IMR-90 (cell line): ENCODE measurements around the gene RFT1. TPM values are rescaled to one million over a fixed set of nuclear protein-coding genes. Genes with fewer than 3 reads are reported as not detected.

ENCODE experiments used
- ATAC-seq: fragments of 200-7000 bp; cut with Tn5 transposase; 2 replicates; pipeline ENCODE4 v1.9.1; 2020; ENCODE audit warnings: low read depth, mild to moderate bottlenecking, moderate library complexity
- BruUV-seq: library from RNA; stranded (reverse); fragments of 400-500 nt; replicated peaks from 2 replicates; lab custom pipeline; 2021; lab: Mats Ljungman, UMichigan
- CTCF ChIA-PET: fragments of 300-600 bp; formaldehyde crosslinking; extraction: SDS; loops from one replicate; lab custom pipeline; 2021; ENCODE audit warnings: antibody characterized with exemption; lab: Yijun Ruan, JAX
- POLR2A ChIA-PET: fragments of 300-600 bp; sonication (Branson Sonifier 250); formaldehyde crosslinking; loops from one replicate; lab custom pipeline; 2022; ENCODE audit warnings: antibody characterized with exemption; ENCODE audit not compliant: unreplicated experiment; lab: Charles Lee
- DNase-seq: peaks from one replicate; pipeline ENCODE4 v3.0.0; 2013
- H2AFZ ChIP-seq: replicated peaks from 2 replicates; pipeline ENCODE3; 2013; ENCODE audit warnings: low read length, mild to moderate bottlenecking; ENCODE audit not compliant: poor library complexity
- H2AK5ac ChIP-seq: 2 replicates; pipeline ENCODE4 v1.6.1; 2013; ENCODE audit warnings: low read depth, low read length, inconsistent platforms
- H2AK9ac ChIP-seq: replicated peaks from 2 replicates; pipeline ENCODE3; 2013; ENCODE audit warnings: mild to moderate bottlenecking, low read depth, low read length, moderate library complexity; ENCODE audit not compliant: poor library complexity
- H2BK120ac ChIP-seq: 2 replicates; pipeline ENCODE4 v1.6.1; 2013; ENCODE audit warnings: low read depth, low read length, inconsistent platforms
- H2BK15ac ChIP-seq: 3 replicates; pipeline ENCODE4 v1.6.1; 2013; ENCODE audit warnings: low read depth, low read length, inconsistent platforms
- H2BK20ac ChIP-seq: 2 replicates; pipeline ENCODE4 v1.6.1; 2013; ENCODE audit warnings: low read depth, mild to moderate bottlenecking, inconsistent platforms, low read length, moderate library complexity
- H2BK5ac ChIP-seq: 2 replicates; pipeline ENCODE4 v1.6.1; 2013; ENCODE audit warnings: mild to moderate bottlenecking, low read depth, low read length, inconsistent platforms; ENCODE audit not compliant: poor library complexity, severe bottlenecking
- H3K14ac ChIP-seq: replicated peaks from 2 replicates; pipeline ENCODE4 v1.6.1; 2013; ENCODE audit warnings: low read depth, low read length, inconsistent platforms
- H3K18ac ChIP-seq: 2 replicates; pipeline ENCODE4 v1.6.1; 2013; ENCODE audit warnings: low read depth, low read length, control low read depth
- H3K23ac ChIP-seq: 2 replicates; pipeline ENCODE4 v1.6.1; 2013; ENCODE audit warnings: low read depth, low read length, inconsistent platforms
- H3K27ac ChIP-seq: 2 replicates; pipeline ENCODE4 v1.5.1; 2013; ENCODE audit warnings: mild to moderate bottlenecking, control low read depth, low read length; ENCODE audit not compliant: insufficient read depth
- H3K27me3 ChIP-seq: 2 replicates; pipeline ENCODE4 v1.6.1; 2013; ENCODE audit warnings: low read length; ENCODE audit not compliant: control insufficient read depth, insufficient read depth
- H3K36me3 ChIP-seq: 2 replicates; pipeline ENCODE4 v1.6.1; 2013; ENCODE audit warnings: low read length, mixed read lengths; ENCODE audit not compliant: control insufficient read depth, insufficient read depth
- H3K4ac ChIP-seq: 2 replicates; pipeline ENCODE4 v1.6.1; 2013; ENCODE audit warnings: low read depth, low read length, inconsistent platforms
- H3K4me1 ChIP-seq: 2 replicates; pipeline ENCODE4 v1.6.1; 2013; ENCODE audit warnings: low read length, mixed read lengths; ENCODE audit not compliant: control insufficient read depth, insufficient read depth
- H3K4me2 ChIP-seq: 2 replicates; pipeline ENCODE4 v1.6.1; 2013; ENCODE audit warnings: low read depth, mild to moderate bottlenecking, control low read depth, low read length, moderate library complexity
- H3K4me3 ChIP-seq: 2 replicates; pipeline ENCODE4 v1.5.1; 2013; ENCODE audit warnings: low read depth, mild to moderate bottlenecking, control low read depth, low read length, moderate library complexity; ENCODE audit not compliant: insufficient read depth
- H3K56ac ChIP-seq: 2 replicates; pipeline ENCODE4 v1.6.1; 2013; ENCODE audit warnings: low read length, inconsistent platforms; ENCODE audit not compliant: insufficient read depth; ENCODE audit errors: extremely low read depth
- H3K79me1 ChIP-seq, 2 experiments: 2 replicates each; pipeline ENCODE4 v1.6.1; 2013; ENCODE audit warnings: low read length in 2 of 2, inconsistent platforms in 1 of 2, low read depth in 1 of 2
- H3K9ac ChIP-seq: 2 replicates; pipeline ENCODE4 v1.6.1; 2013; ENCODE audit warnings: low read depth, low read length, control low read depth
- H3K9me1 ChIP-seq: 2 replicates; pipeline ENCODE4 v1.6.1; 2013; ENCODE audit warnings: low read length, inconsistent platforms; ENCODE audit not compliant: insufficient read depth
- H3K9me3 ChIP-seq: 2 replicates; pipeline ENCODE4 v1.6.1; 2013; ENCODE audit warnings: low read length; ENCODE audit not compliant: control insufficient read depth, insufficient read depth
- H4K20me1 ChIP-seq: 2 replicates; pipeline ENCODE4 v1.6.1; 2013; ENCODE audit warnings: low read length, inconsistent platforms; ENCODE audit not compliant: insufficient read depth
- H4K5ac ChIP-seq: 2 replicates; pipeline ENCODE4 v1.6.1; 2013; ENCODE audit warnings: mild to moderate bottlenecking, low read depth, low read length, control low read depth
- H4K8ac ChIP-seq, 2 experiments: 2 replicates each; pipeline ENCODE4 v1.6.1; 2013; ENCODE audit warnings: low read depth in 2 of 2, low read length in 2 of 2, control low read depth in 1 of 2, inconsistent platforms in 1 of 2
- H4K91ac ChIP-seq: 2 replicates; pipeline ENCODE4 v1.6.1; 2013; ENCODE audit warnings: low read depth, low read length, inconsistent platforms; ENCODE audit not compliant: insufficient read depth
- BHLHE40 ChIP-seq: fragments of 150-350 bp; IDR thresholded peaks from 2 replicates; pipeline ENCODE4 v1.6.1; 2016; ENCODE audit warnings: mild to moderate bottlenecking, low read depth, low read length
- CEBPB ChIP-seq: IDR thresholded peaks from 2 replicates; pipeline ENCODE4 v1.6.1; 2012; ENCODE audit warnings: low read depth, low read length, improper control_type of control experiment
- CHD1 ChIP-seq: IDR thresholded peaks from 2 replicates; pipeline ENCODE4 v1.6.1; 2012; ENCODE audit warnings: low read depth, low read length, improper control_type of control experiment
- CTCF ChIP-seq: conservative IDR thresholded peaks from 2 replicates; pipeline ENCODE4 v1.5.1; 2012; ENCODE audit warnings: mild to moderate bottlenecking, low read depth, low read length, improper control_type of control experiment
- ELK1 ChIP-seq: fragments of 150-350 bp; IDR thresholded peaks from 2 replicates; pipeline ENCODE4 v1.6.1; 2016; ENCODE audit warnings: low read depth, mild to moderate bottlenecking, low read length, moderate library complexity, borderline replicate concordance
- FOS ChIP-seq: fragments of 150-350 bp; IDR thresholded peaks from 2 replicates; pipeline ENCODE4 v1.6.1; 2016; ENCODE audit warnings: low read depth, low read length
- MAFK ChIP-seq: IDR thresholded peaks from 2 replicates; pipeline ENCODE4 v1.6.1; 2012; ENCODE audit warnings: low read depth, low read length, improper control_type of control experiment
- MAZ ChIP-seq: IDR thresholded peaks from 2 replicates; pipeline ENCODE4 v1.6.1; 2012; ENCODE audit warnings: low read depth, mild to moderate bottlenecking, low read length, improper control_type of control experiment, moderate library complexity, borderline replicate concordance
- MXI1 ChIP-seq: IDR thresholded peaks from 2 replicates; pipeline ENCODE4 v1.6.1; 2012; ENCODE audit warnings: low read depth, mild to moderate bottlenecking, low read length, moderate library complexity, borderline replicate concordance
- NFE2L2 ChIP-seq: fragments of 150-350 bp; IDR thresholded peaks from 2 replicates; pipeline ENCODE4 v1.6.1; 2016; ENCODE audit warnings: low read depth, mild to moderate bottlenecking, low read length
- RAD21 ChIP-seq: IDR thresholded peaks from 2 replicates; pipeline ENCODE4 v1.6.1; 2012; ENCODE audit warnings: low read length, improper control_type of control experiment
- RCOR1 ChIP-seq: IDR thresholded peaks from 2 replicates; pipeline ENCODE4 v1.6.1; 2012; ENCODE audit warnings: mild to moderate bottlenecking, low read length, improper control_type of control experiment; ENCODE audit not compliant: insufficient replicate concordance
- RFX5 ChIP-seq: IDR thresholded peaks from 2 replicates; pipeline ENCODE4 v1.8.0; 2012; ENCODE audit warnings: low read depth, mild to moderate bottlenecking, low read length, moderate library complexity
- SMC3 ChIP-seq: fragments of 150-350 bp; IDR thresholded peaks from 2 replicates; pipeline ENCODE4 v1.6.1; 2016; ENCODE audit warnings: low read depth, mild to moderate bottlenecking, antibody characterized with exemption, low read length, moderate library complexity
- USF2 ChIP-seq: fragments of 150-350 bp; IDR thresholded peaks from 2 replicates; pipeline ENCODE4 v1.6.1; 2017; ENCODE audit warnings: mild to moderate bottlenecking, antibody characterized with exemption, low read length, low read depth
- WGBS, 2 experiments: methylation state at CpG; one replicate each; pipeline versions ENCODE4 v1.1.5 to v1.1.7; 2013; ENCODE audit warnings: missing lambda C conversion rate in 2 of 2; ENCODE audit not compliant: insufficient read length in 1 of 2; ENCODE audit errors: extremely low coverage in 2 of 2; 5-methylcytosine and 5-hydroxymethylcytosine counted together
- dilution Hi-C: fragments of 300-500 bp; cut with HindIII; formaldehyde crosslinking; loops from one replicate; pipeline ENCODE4 v1.14.3; 2018; ENCODE audit warnings: low sequenced_read_pairs; ENCODE audit not compliant: unreplicated experiment
- in situ Hi-C: fragments of 300-500 bp; cut with MboI; formaldehyde crosslinking; loops from 3 replicates; pipeline ENCODE4 v1.14.3; 2019; ENCODE audit warnings: low sequenced_read_pairs, inconsistent platforms, mixed read lengths
- intact Hi-C: fragments of 100-400 bp; cut with micrococcal nuclease; formaldehyde crosslinking; loops from 2 replicates; pipeline ENCODE4 v1.10.0; 2022
- polyA plus RNA-seq, 3 experiments: library from polyadenylated mRNA; depleted of rRNA; stranded (reverse); fragments of >200 nt; gene quantifications; 2 replicates each; pipeline ENCODE4 v1.2.3, GENCODE V29; 2012; ENCODE audit warnings: low replicate concordance in 1 of 3
- total RNA-seq: library from RNA; depleted of rRNA; stranded (reverse); fragments of >200 nt; gene quantifications from 2 replicates; pipeline ENCODE4 v1.2.3, GENCODE V29; 2012

The RFT1 gene
- total and polyA plus RNA-seq, 2 of the 4 experiments (the other 2 are of a cell fraction): 14.5 to 23.5 TPM

GRCh38 chr3:53043738-53044137 is 86.5 kb downstream of the RFT1 start:
- H3K4me3 ChIP-seq: no peak overlapping the region
- ATAC-seq: no peak
- H2BK120ac ChIP-seq: no peak overlapping the region
- H3K23ac ChIP-seq: no peak overlapping the region
- no peak overlapping the region for H3K4ac ChIP-seq
- H3K27ac ChIP-seq: no peak overlapping the region
- H3K4me1 ChIP-seq: no peaks in the 10 kb centered on the region
- H2BK5ac ChIP-seq: no peak overlapping the region
- in situ Hi-C loops: no loop called here
- H2AK9ac ChIP-seq: no peak overlapping the region
- ChIA-PET CTCF (no interaction called here), POLR2A (no interaction called here)
- no peaks in the 10 kb centered on the region; the same call in 1 of the 2 replicates for H4K20me1 ChIP-seq
- dilution Hi-C loops: no loop called here
- H3K14ac ChIP-seq: no peak overlapping the region
- no TSS peak for BruUV-seq
- no peak overlapping the region for H3K9ac ChIP-seq
- H3K4me2 ChIP-seq: no peak overlapping the region
- H3K27me3 ChIP-seq: peaks cover 15% of the 10 kb centered on the region
- no peaks in the 10 kb centered on the region for H3K9me3 ChIP-seq
- no peak overlapping the region for H2BK15ac ChIP-seq
- WGBS, 2 experiments: no CpG with 5 or more reads among the region's 2 CpGs
- no peak overlapping the region for H2BK20ac ChIP-seq
- no peaks in the 10 kb centered on the region for H3K36me3 ChIP-seq
- no peak overlapping the region for H4K8ac ChIP-seq
- no peak overlapping the region for H3K56ac ChIP-seq
- H2AK5ac ChIP-seq: no peak overlapping the region
- no peak overlapping the region for H3K18ac ChIP-seq
- no peak overlapping the region for H4K91ac ChIP-seq
- TF ChIP-seq CHD1: no peak
- TF ChIP-seq SMC3: no peak
- TF ChIP-seq RFX5: no peak
- TF ChIP-seq CEBPB: no peak
- TF ChIP-seq USF2: no peak
- no peak for TF ChIP-seq MAZ
- TF ChIP-seq FOS: no peak
- no peak for TF ChIP-seq BHLHE40
- TF ChIP-seq RCOR1: no peak
- TF ChIP-seq MXI1: no peak
- no peak for TF ChIP-seq CTCF
- no peak for TF ChIP-seq RAD21
- no peak for TF ChIP-seq NFE2L2
- no peak for TF ChIP-seq ELK1
- TF ChIP-seq MAFK: no peak
- H3K79me1 ChIP-seq: peaks cover 10% of the 10 kb centered on the region in 2 experiments; a peak in 2 of 4 replicates
- intact Hi-C loops: no loop called here
- H2AFZ ChIP-seq: no peak overlapping the region
- H4K5ac ChIP-seq: no peak overlapping the region
- no peak for DNase-seq
- H3K9me1 ChIP-seq: no peaks in the 10 kb centered on the region
